D721Med (cell line): ENCODE measurements around the gene TUBA3C.
"Not testable (repeated sequence)": the region's sequence is repeated elsewhere in the genome, so short reads cannot be mapped to it uniquely, and the experiment has no call there.

Source experiments
- DNase-seq: peaks from one replicate; pipeline ENCODE4 v3.0.0; 2011; ENCODE audit warnings: low spot score; ENCODE audit not compliant: insufficient read length
- FAIRE-seq: peaks from 2 replicates; lab custom pipeline; 2011; peaks lifted over from hg19 to GRCh38; lab: Jason Lieb, UNC
- CTCF ChIP-seq: IDR thresholded peaks from 2 replicates; pipeline ENCODE4 v1.5.1; 2012; ENCODE audit warnings: mild to moderate bottlenecking, control low read depth; ENCODE audit not compliant: insufficient read depth; ENCODE audit errors: missing control alignments

Gene TUBA3C

GRCh38 chr13:19181621-19182485 is at the start of gene TUBA3C:
TSS of gene TUBA3C (minus strand) at chr13:19181824. CDS start at chr13:19181747, 77 bp downstream.
- FAIRE-seq (no peak), DNase-seq (no peak)
- TF ChIP-seq CTCF, result no peak

DNA sequence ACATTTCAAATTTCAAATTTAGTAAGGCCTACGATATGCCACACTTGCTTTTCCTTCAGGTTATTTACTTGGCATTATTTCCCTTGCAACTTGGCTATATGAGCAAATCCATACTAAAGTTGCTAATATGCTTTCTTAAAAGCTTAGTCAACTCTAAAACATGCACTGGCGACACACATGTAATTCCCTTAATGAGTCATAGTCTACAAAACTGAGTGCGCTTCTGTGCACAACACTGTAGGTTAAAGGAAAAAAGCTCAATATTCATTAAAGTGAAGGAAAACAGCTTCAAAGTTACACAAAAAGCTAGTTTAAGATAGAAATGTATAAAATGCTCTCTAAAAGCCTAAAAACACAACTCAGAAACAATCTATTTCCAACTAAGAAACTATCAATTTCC is 25.8 kb upstream of the TUBA3C start:
- not testable (repeated sequence) for FAIRE-seq, DNase-seq

DNA sequence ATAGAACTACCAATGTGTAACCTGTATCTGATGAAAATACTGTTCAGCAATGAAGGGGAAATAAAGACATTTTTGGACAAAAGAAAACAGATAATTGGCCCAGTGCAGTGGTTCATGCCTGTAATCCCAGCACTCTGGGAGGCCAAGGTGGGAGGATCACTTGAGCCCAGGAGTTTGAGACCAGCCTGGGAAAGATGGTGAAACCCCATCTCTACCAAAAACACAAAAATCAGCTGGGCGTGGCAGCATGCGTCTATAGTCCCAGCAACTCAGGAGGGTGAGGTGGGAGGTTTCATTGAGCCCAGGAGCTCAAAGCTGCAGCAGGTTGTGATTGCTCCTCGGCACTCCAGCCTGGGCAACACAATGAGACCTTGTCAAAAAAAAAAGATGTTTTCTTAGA is 11.0 kb upstream of the TUBA3C start:
- not testable (repeated sequence) for FAIRE-seq, DNase-seq

DNA sequence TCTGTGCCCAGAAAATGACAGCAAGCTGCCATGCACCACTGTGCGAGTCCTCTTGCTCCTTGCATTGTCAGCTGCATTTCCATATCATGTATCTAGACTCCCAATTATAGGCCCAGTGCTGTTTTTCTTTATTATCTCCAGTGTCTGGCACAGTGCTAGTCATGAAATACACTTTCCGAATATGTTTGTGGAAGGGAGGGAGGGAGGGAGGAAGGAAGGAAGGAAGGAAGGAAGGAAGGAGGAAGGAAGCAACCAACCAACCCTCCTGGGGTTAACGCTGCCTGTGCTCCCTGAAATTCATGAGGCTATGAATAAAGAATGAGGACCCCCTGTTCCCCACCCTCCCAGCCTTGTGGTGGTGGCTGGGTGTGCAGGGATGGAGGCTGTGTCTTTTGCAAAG is 8.3 kb upstream of the TUBA3C start:
- not testable (repeated sequence) for FAIRE-seq, DNase-seq

- not testable (repeated sequence) for DNase-seq, FAIRE-seq
Observed at GRCh38 chr13:19189368-19189767, 7.7 kb upstream of the TUBA3C start.

GRCh38 chr13:19185865-19186645 is 4.4 kb upstream of the TUBA3C start:
- TF ChIP-seq CTCF, result no peak
- no peak for DNase-seq
- FAIRE-seq, result no peak

DNA sequence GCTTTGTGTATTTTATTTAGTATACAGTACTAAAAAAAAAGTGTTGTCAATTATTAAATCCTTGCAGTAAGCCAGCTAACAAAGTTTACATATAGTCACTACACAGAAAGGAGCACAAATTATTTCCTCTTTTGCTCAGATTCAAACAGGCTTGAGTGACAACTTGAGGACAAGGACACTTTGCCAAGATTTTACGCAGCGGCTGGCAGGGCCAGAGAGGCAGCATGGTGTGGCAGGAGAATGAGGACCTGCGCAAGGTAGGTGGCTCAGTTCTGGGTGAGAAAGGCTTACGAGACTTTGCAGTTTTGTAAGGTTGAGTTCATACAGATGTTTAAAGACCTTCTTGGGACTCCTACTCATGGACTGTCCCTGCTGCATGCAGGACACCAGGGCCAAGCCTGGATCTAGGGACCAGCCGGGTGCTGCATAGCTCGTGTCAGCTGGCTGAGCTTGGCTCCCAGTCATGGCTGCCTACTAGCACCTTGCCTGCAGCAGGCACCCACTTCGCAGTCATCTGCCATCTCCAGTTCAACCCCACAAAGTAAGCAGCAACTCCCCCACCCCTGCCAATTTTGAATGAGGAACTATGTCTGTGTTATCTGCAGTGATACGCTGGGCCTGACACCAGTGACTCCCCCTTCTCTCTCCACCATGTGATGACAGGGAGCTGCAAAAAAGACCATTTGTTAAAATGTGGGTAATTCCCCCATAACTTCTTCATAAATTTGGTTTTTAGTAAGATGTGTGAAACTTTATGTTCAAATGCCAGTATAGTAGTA is 3.7 kb upstream of the TUBA3C start:
- DNase-seq, result no peak
- FAIRE-seq, result no peak
- no peak for TF ChIP-seq CTCF

DNA sequence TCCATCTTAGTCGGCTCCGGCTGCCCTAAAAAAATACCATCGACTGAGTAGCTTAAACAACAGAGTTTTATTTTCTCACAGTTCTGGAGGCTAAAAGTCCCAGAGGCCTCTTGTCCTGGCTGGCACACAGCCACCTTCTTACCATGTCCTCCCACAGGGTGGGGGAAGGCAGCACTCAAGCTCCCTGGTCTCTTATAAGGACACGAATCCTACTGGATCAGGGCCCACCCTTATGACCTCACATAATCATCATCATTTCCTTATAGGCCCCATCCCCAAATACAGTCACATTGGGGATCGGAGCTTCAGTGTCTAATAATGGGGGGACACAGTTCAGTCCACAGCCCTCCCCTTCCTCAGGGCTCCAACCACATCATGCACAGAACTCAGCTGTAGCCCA is 2.6 kb upstream of the TUBA3C start:
- DNase-seq, result no peak
- no peak for FAIRE-seq
- TF ChIP-seq CTCF, result no peak

DNA sequence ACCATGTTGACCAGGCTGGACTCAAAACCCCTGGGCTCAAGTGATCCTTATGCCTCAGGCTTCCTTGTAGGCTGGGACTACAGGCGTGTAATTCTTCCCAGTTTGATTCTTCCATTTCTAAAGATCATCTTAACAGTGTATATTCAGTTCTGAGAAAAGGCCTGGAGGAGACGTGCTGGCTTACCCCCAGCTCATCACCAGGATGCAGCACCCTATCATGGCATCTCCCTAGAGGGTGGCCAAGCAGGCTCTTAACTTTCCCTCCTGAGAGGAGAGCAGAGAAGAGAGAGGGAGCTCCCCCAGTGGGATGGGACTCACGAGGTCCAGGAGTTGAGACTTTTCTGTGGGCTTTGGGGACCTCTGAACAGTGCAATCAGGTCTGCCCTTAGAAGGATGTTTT is 2.1 kb upstream of the TUBA3C start:
- DNase-seq, result no peak
- TF ChIP-seq CTCF, result no peak
- no peak for FAIRE-seq
